Measurements from ENCODE around the gene PAX2. TPM values are rescaled to one million over a fixed set of nuclear protein-coding genes. Genes with fewer than 3 reads are reported as not detected.

The PAX2 gene
- total and polyA plus RNA-seq, 2 of the 13 experiments (the other 11 are each of a cell fraction or from before 2014, with no cell fraction given) = not detected

DNA sequence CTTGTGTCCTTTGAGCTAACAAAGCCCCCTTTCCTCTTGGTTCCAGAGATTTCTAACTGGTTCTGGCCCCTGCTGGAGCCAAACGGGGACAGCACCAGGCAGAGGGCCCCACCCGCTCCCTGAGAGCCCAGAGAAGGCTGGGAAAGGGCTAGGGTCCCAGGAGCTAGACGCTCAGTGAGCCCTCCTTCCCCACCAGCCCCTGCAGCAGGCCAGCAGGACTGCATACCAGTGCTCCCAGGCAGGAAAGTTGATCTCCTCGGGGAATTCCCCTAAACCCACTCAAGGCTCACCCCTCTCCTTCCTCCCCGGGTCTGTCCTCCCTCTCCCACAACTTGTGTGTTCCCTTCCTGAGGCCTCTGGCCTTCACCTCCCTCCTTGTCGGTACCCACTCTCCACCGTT is 47.7 kb downstream of the PAX2 start:
- Histone ChIP-seq H3K4me3 (replicated peaks in 1 of 3; ENCODE audit: insufficient read depth in 1 of 3, low read depth in 2 of 3, low read length in 3 of 3) (no peak overlapping the region), H3K9me3 (ENCODE audit: low read length) (no peaks in the 10 kb centered on the region), H4K20me1 (ENCODE audit: insufficient read depth, low read length) (no peaks in the 10 kb centered on the region), H3K27me3 (ENCODE audit: control insufficient read depth in 1 of 2, insufficient read depth in 2 of 2, low read length in 2 of 2) (peaks cover 1 to 34% of the 10 kb centered on the region in 2 experiments; a peak in 2 of 5 replicates), H3K79me2 (ENCODE audit: insufficient read depth, low read length) (no peaks in the 10 kb centered on the region), H2AFZ (ENCODE audit: low read length) (no peak overlapping the region), H3K27ac (ENCODE audit: extremely low read length, insufficient read depth, low read length) (no peak overlapping the region), H3K9ac (ENCODE audit: insufficient read depth, low read depth, low read length) (no peak overlapping the region), H3K36me3 (replicated peaks in 1 of 2; ENCODE audit: control insufficient read depth in 1 of 2, insufficient read depth in 2 of 2, low read length in 2 of 2) (no peaks in the 10 kb centered on the region), H3K4me2 (ENCODE audit: low read depth, low read length) (no peak overlapping the region), H3K4me1 (ENCODE audit: insufficient read depth, low read length) (peaks cover 15% of the 10 kb centered on the region)
- no TSS peak for BruUV-seq (replicated peaks)
- ChIA-PET CTCF (ENCODE audit: low intra/inter-chr PET ratio, low total read pairs) (no interaction called here), POLR2A (no interaction called here)
- 17% methylated on average over 7 of the region's 7 CpGs for WGBS (ENCODE audit: low lambda C conversion rate)
- no peak for DNase-seq (ENCODE audit: low spot score)
- in situ Hi-C loops (cut with HindIII; ENCODE audit: extremely low pct_ligation_motif_present, low pct_unique_long_range_greater_than_20kb) (no loop called here), intact Hi-C loops (cut with micrococcal nuclease; ENCODE audit: unreplicated experiment) (no loop called here)
- no peak; the same call in 1 of the 3 replicates for ATAC-seq
- FAIRE-seq = no peak
- TF ChIP-seq, protein P1, sequence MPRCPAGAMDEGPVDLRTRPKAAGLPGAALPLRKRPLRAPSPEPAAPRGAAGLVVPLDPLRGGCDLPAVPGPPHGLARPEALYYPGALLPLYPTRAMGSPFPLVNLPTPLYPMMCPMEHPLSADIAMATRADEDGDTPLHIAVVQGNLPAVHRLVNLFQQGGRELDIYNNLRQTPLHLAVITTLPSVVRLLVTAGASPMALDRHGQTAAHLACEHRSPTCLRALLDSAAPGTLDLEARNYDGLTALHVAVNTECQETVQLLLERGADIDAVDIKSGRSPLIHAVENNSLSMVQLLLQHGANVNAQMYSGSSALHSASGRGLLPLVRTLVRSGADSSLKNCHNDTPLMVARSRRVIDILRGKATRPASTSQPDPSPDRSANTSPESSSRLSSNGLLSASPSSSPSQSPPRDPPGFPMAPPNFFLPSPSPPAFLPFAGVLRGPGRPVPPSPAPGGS (CRISPR knock-in tag; IDR thresholded peaks at IDR 0.05) = no peak
- TF ChIP-seq ZBED4 (CRISPR knock-in tag; IDR thresholded peaks at IDR 0.05; ENCODE audit: borderline replicate concordance) (no peak), MXI1 (IDR thresholded peaks at IDR 0.05; ENCODE audit: borderline replicate concordance, low read depth, low read length) (no peak), TGIF2 (CRISPR knock-in tag; IDR thresholded peaks at IDR 0.05) (no peak), HMG20B (CRISPR knock-in tag; conservative IDR thresholded peaks at IDR 0.05) (no peak), ZNF792 (CRISPR knock-in tag; IDR thresholded peaks at IDR 0.05) (no peak)
- TF ChIP-seq, protein P2, sequence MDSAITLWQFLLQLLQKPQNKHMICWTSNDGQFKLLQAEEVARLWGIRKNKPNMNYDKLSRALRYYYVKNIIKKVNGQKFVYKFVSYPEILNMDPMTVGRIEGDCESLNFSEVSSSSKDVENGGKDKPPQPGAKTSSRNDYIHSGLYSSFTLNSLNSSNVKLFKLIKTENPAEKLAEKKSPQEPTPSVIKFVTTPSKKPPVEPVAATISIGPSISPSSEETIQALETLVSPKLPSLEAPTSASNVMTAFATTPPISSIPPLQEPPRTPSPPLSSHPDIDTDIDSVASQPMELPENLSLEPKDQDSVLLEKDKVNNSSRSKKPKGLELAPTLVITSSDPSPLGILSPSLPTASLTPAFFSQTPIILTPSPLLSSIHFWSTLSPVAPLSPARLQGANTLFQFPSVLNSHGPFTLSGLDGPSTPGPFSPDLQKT (CRISPR knock-in tag; IDR thresholded peaks at IDR 0.05; ENCODE audit: borderline replicate concordance) = no peak
- TF ChIP-seq, protein P3, sequence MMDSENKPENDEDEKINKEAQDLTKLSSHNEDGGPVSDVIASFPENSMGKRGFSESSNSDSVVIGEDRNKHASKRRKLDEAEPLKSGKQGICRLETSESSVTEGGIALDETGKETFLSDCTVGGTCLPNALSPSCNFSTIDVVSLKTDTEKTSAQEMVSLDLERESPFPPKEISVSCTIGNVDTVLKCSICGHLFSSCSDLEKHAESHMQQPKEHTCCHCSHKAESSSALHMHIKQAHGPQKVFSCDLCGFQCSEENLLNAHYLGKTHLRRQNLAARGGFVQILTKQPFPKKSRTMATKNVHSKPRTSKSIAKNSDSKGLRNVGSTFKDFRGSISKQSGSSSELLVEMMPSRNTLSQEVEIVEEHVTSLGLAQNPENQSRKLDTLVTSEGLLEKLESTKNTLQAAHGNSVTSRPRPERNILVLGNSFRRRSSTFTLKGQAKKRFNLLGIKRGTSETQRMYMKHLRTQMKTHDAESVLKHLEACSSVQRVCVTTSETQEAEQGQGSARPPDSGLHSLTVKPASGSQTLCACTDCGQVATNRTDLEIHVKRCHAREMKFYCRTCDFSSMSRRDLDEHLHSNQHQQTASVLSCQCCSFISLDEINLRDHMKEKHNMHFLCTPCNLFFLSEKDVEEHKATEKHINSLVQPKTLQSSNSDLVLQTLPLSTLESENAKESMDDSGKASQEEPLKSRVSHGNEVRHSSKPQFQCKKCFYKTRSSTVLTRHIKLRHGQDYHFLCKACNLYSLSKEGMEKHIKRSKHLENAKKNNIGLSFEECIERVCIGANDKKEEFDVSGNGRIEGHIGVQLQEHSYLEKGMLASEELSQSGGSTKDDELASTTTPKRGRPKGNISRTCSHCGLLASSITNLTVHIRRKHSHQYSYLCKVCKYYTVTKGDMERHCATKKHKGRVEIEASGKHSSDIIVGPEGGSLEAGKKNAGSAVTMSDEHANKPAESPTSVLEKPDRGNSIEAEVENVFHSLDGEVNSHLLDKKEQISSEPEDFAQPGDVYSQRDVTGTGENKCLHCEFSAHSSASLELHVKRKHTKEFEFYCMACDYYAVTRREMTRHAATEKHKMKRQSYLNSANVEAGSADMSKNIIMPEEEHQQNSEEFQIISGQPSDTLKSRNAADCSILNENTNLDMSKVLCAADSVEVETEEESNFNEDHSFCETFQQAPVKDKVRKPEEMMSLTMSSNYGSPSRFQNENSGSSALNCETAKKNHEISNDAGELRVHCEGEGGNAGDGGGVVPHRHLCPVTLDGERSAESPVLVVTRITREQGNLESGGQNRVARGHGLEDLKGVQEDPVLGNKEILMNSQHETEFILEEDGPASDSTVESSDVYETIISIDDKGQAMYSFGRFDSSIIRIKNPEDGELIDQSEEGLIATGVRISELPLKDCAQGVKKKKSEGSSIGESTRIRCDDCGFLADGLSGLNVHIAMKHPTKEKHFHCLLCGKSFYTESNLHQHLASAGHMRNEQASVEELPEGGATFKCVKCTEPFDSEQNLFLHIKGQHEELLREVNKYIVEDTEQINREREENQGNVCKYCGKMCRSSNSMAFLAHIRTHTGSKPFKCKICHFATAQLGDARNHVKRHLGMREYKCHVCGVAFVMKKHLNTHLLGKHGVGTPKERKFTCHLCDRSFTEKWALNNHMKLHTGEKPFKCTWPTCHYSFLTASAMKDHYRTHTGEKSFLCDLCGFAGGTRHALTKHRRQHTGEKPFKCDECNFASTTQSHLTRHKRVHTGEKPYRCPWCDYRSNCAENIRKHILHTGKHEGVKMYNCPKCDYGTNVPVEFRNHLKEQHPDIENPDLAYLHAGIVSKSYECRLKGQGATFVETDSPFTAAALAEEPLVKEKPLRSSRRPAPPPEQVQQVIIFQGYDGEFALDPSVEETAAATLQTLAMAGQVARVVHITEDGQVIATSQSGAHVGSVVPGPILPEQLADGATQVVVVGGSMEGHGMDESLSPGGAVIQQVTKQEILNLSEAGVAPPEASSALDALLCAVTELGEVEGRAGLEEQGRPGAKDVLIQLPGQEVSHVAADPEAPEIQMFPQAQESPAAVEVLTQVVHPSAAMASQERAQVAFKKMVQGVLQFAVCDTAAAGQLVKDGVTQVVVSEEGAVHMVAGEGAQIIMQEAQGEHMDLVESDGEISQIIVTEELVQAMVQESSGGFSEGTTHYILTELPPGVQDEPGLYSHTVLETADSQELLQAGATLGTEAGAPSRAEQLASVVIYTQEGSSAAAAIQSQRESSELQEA (CRISPR knock-in tag; IDR thresholded peaks at IDR 0.05; ENCODE audit: not compliant biosample characterization) = no peak

Measured in HepG2 (cell line).